Measurements from ENCODE around the gene PCBP3.
"Not testable (repeated sequence)": the region's sequence is repeated elsewhere in the genome, so short reads cannot be mapped to it uniquely, and the experiment has no call there.

The PCBP3 gene

GRCh38 chr21:45661913-45662622 lies 18.5 kb downstream of the PCBP3 start:
- DNase-seq (ENCODE audit: low read depth, low spot score), result not testable (repeated sequence)

GRCh38 chr21:45662623-45663245 lies 19.2 kb downstream of the PCBP3 start:
- not testable (repeated sequence) for DNase-seq (ENCODE audit: low read depth, low spot score); H3K27ac ChIP-seq

More at GRCh38 chr21:45661913-45662622, 18.5 kb downstream of the PCBP3 start:
- not testable (repeated sequence) for H3K27ac ChIP-seq

GRCh38 chr21:45669382-45669781 lies 25.9 kb downstream of the PCBP3 start:
- no peak overlapping the region for H3K27ac ChIP-seq
- DNase-seq (ENCODE audit: low read depth, low spot score), result no peak

GRCh38 chr21:45670731-45671130 lies 27.2 kb downstream of the PCBP3 start:
- DNase-seq (ENCODE audit: low read depth, low spot score), result no peak
- H3K27ac ChIP-seq, result no peak overlapping the region

- H3K27ac ChIP-seq; DNase-seq (ENCODE audit: low read depth, low spot score): not testable (repeated sequence)
Measured at GRCh38 chr21:45678790-45679189, 35.3 kb downstream of the PCBP3 start.

GRCh38 chr21:45680215-45680614 lies 36.7 kb downstream of the PCBP3 start:
- no peak for DNase-seq (ENCODE audit: low read depth, low spot score)
- H3K27ac ChIP-seq, result no peak overlapping the region

- no peak for DNase-seq (ENCODE audit: low read depth, low spot score)
- no peak overlapping the region for H3K27ac ChIP-seq
Measured at GRCh38 chr21:45695086-45695485, 51.6 kb downstream of the PCBP3 start.

GRCh38 chr21:45698493-45699184 lies 55.1 kb downstream of the PCBP3 start:
- H3K27ac ChIP-seq, result peak overlapping the region; percentile 13
- DNase-seq (ENCODE audit: low read depth, low spot score), result peak; percentile 56

GRCh38 chr21:45699251-45699942 lies 55.9 kb downstream of the PCBP3 start:
- no peak overlapping the region for H3K27ac ChIP-seq
- DNase-seq (ENCODE audit: low read depth, low spot score), result no peak

GRCh38 chr21:45699966-45700365 lies 56.4 kb downstream of the PCBP3 start:
- no peak overlapping the region for H3K27ac ChIP-seq
- DNase-seq (ENCODE audit: low read depth, low spot score), result no peak

- no peak overlapping the region for H3K27ac ChIP-seq
- DNase-seq (ENCODE audit: low read depth, low spot score), result no peak
Measured at GRCh38 chr21:45700461-45700860, 56.9 kb downstream of the PCBP3 start.

- DNase-seq (ENCODE audit: low read depth, low spot score), result no peak
Measured at GRCh38 chr21:45704311-45705108, 61.0 kb downstream of the PCBP3 start.

GRCh38 chr21:45706299-45706698 lies 62.8 kb downstream of the PCBP3 start:
- DNase-seq (ENCODE audit: low read depth, low spot score), result no peak
- no peak overlapping the region for H3K27ac ChIP-seq

More at GRCh38 chr21:45704311-45705108, 61.0 kb downstream of the PCBP3 start:
- no peak overlapping the region for H3K27ac ChIP-seq

- DNase-seq (ENCODE audit: low read depth, low spot score), result no peak
- no peak overlapping the region for H3K27ac ChIP-seq
Measured at GRCh38 chr21:45709173-45709572, 65.6 kb downstream of the PCBP3 start.

GRCh38 chr21:45709696-45710268 lies 66.3 kb downstream of the PCBP3 start:
- DNase-seq (ENCODE audit: low read depth, low spot score), result no peak
- no peak overlapping the region for H3K27ac ChIP-seq

GRCh38 chr21:45710306-45710705 lies 66.8 kb downstream of the PCBP3 start:
- H3K27ac ChIP-seq; DNase-seq (ENCODE audit: low read depth, low spot score): not testable (repeated sequence)

- DNase-seq (ENCODE audit: low read depth, low spot score), result no peak
- H3K27ac ChIP-seq, result no peak overlapping the region
Measured at GRCh38 chr21:45713613-45714012, 70.1 kb downstream of the PCBP3 start.

- H3K27ac ChIP-seq, result no peak overlapping the region
- no peak for DNase-seq (ENCODE audit: low read depth, low spot score)
Measured at GRCh38 chr21:45715441-45715840, 71.9 kb downstream of the PCBP3 start.

GRCh38 chr21:45718413-45718812 lies 74.9 kb downstream of the PCBP3 start:
- no peak for DNase-seq (ENCODE audit: low read depth, low spot score)
- H3K27ac ChIP-seq, result no peak overlapping the region

All from epithelial cell of prostate (primary cell).